ENCODE measurements around the gene ZNHIT3.

GRCh38 chr17:36525888-36526287 lies 39.4 kb downstream of the ZNHIT3 start:
- TF ChIP-seq, protein P1, sequence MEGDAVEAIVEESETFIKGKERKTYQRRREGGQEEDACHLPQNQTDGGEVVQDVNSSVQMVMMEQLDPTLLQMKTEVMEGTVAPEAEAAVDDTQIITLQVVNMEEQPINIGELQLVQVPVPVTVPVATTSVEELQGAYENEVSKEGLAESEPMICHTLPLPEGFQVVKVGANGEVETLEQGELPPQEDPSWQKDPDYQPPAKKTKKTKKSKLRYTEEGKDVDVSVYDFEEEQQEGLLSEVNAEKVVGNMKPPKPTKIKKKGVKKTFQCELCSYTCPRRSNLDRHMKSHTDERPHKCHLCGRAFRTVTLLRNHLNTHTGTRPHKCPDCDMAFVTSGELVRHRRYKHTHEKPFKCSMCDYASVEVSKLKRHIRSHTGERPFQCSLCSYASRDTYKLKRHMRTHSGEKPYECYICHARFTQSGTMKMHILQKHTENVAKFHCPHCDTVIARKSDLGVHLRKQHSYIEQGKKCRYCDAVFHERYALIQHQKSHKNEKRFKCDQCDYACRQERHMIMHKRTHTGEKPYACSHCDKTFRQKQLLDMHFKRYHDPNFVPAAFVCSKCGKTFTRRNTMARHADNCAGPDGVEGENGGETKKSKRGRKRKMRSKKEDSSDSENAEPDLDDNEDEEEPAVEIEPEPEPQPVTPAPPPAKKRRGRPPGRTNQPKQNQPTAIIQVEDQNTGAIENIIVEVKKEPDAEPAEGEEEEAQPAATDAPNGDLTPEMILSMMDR (conservative IDR thresholded peaks at IDR 0.05; ENCODE audit: low read depth in 2 of 2) = no peak
- no peak for TF ChIP-seq CREB1 (CRISPR knock-in tag; IDR thresholded peaks at IDR 0.05; ENCODE audit: low read depth)
- TF ChIP-seq, protein P2, sequence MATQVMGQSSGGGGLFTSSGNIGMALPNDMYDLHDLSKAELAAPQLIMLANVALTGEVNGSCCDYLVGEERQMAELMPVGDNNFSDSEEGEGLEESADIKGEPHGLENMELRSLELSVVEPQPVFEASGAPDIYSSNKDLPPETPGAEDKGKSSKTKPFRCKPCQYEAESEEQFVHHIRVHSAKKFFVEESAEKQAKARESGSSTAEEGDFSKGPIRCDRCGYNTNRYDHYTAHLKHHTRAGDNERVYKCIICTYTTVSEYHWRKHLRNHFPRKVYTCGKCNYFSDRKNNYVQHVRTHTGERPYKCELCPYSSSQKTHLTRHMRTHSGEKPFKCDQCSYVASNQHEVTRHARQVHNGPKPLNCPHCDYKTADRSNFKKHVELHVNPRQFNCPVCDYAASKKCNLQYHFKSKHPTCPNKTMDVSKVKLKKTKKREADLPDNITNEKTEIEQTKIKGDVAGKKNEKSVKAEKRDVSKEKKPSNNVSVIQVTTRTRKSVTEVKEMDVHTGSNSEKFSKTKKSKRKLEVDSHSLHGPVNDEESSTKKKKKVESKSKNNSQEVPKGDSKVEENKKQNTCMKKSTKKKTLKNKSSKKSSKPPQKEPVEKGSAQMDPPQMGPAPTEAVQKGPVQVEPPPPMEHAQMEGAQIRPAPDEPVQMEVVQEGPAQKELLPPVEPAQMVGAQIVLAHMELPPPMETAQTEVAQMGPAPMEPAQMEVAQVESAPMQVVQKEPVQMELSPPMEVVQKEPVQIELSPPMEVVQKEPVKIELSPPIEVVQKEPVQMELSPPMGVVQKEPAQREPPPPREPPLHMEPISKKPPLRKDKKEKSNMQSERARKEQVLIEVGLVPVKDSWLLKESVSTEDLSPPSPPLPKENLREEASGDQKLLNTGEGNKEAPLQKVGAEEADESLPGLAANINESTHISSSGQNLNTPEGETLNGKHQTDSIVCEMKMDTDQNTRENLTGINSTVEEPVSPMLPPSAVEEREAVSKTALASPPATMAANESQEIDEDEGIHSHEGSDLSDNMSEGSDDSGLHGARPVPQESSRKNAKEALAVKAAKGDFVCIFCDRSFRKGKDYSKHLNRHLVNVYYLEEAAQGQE (IDR thresholded peaks at IDR 0.05; ENCODE audit: unreplicated experiment) = no peak
